HepG2 (cell line): Measurements from ENCODE around the gene PTPRM.

ENCODE experiments used
- TOE1 ChIP-seq: sonication (generic); formaldehyde crosslinking; IDR thresholded peaks from 2 replicates; pipeline ENCODE4 v1.4.0; 2020; ENCODE audit warnings: mild to moderate bottlenecking, missing genetic modification reagents
- ZNF670 ChIP-seq: sonication (generic); formaldehyde crosslinking; IDR thresholded peaks from 2 replicates; pipeline ENCODE4 v1.8.0; 2022; ENCODE audit warnings: mild to moderate bottlenecking, missing genetic modification reagents, borderline replicate concordance
- TF ChIP-seq, protein P1 (sequence below): sonication (generic); formaldehyde crosslinking; conservative IDR thresholded peaks from 2 replicates; pipeline ENCODE4 v1.4.0; 2020; ENCODE audit warnings: missing genetic modification reagents

DNA sequence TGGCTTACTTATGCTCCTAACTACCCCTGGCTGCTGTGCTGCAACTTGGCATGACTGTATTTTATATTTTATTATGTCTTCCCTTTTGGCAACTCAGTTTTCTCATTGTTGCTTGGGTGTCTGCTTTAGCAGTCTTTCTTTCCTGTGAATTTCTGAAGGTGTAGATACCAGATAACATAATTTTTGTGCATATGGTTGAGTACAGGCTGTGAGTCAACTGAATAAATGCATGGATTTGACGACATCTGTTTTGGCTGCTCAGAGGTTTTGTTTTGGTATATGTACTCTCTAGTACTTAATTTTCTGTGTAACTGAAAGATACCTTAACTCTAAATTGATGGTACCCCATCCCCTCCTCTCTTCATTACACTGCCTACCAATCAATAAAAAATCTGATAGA lies 303.1 kb downstream of the PTPRM start:
- TF ChIP-seq ZNF670 (CRISPR knock-in tag), result no peak
- TF ChIP-seq, protein P1, sequence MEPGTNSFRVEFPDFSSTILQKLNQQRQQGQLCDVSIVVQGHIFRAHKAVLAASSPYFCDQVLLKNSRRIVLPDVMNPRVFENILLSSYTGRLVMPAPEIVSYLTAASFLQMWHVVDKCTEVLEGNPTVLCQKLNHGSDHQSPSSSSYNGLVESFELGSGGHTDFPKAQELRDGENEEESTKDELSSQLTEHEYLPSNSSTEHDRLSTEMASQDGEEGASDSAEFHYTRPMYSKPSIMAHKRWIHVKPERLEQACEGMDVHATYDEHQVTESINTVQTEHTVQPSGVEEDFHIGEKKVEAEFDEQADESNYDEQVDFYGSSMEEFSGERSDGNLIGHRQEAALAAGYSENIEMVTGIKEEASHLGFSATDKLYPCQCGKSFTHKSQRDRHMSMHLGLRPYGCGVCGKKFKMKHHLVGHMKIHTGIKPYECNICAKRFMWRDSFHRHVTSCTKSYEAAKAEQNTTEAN, result no peak
- TF ChIP-seq TOE1, result no peak
